OCI-LY7 (cell line): ENCODE results near the gene FAM13A.

Experiments used
- CTCF ChIP-seq: fragments of 200-600 bp; sonication (generic); conservative IDR thresholded peaks from 2 replicates; pipeline ENCODE4 v1.5.1; 2014; ENCODE audit warnings: mild to moderate bottlenecking, antibody characterized with exemption, low read length, moderate library complexity, mixed read lengths
- EZH2phosphoT487 ChIP-seq: fragments of 200-600 bp; sonication (generic); IDR thresholded peaks from 2 replicates; pipeline ENCODE4 v1.6.1; 2018; ENCODE audit warnings: low read depth, borderline replicate concordance, mild to moderate bottlenecking, mixed run types, antibody characterized with exemption, low read length, moderate library complexity, mixed read lengths

- no peak for TF ChIP-seq CTCF
- no peak for TF ChIP-seq EZH2phosphoT487
Measured at GRCh38 chr4:88794952-88795351, 262.0 kb downstream of the FAM13A start.
